ENCODE data around the gene CCR1.

CCR1 gene

DNA sequence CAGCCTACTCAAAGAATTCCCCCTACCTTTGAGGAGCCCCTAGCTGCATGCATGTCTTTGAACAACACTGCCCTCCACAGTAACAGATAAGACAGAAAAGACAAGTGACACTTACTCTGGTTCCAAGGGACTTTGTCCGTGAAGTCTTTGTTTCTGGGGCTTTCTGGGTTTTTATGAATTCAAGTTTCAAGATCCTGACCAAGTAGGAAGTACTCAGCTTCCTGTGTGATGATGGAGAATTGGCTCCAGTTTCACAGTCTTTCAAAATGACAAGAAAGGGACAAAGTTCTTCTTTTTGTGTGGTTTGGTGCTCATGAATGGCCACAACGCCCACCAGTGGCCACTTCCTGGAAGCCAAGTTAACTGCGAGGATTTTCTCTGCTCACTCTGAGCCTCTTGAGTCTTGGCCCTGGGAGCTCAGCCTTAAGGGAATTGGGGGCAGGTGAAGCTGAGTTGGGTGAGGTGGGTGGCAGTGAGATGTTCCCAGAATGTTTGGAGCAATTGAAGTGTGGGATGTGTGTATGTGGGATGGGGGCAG lies at the start of gene CCR1:
Gene CCR1, minus strand, starts transcription at position 147 of the 538 bp plus-strand sequence. CDS start 4,000 bp downstream, outside the sequence.
- DNase-seq, result peak; percentile 68

DNA sequence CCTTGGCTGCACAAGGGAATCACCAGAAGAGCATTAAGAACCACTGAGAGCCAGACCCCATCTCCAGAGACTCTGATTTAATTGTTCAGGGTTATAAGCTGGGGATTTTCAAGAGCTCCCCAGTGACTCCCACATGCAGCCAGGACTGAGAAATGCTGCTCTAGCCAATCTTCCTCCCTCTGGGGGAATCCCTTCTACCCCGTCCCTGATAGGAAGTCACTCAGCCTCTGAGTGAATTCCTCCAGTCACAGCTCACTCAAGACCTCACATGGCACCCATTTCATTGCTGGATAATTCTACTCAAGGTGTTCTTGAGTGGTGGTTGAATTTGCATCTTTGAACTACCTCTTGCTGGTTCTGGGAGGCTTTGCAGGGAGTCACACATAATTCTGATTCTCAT lies 44.9 kb upstream of the CCR1 start:
- DNase-seq, result no peak

DNA sequence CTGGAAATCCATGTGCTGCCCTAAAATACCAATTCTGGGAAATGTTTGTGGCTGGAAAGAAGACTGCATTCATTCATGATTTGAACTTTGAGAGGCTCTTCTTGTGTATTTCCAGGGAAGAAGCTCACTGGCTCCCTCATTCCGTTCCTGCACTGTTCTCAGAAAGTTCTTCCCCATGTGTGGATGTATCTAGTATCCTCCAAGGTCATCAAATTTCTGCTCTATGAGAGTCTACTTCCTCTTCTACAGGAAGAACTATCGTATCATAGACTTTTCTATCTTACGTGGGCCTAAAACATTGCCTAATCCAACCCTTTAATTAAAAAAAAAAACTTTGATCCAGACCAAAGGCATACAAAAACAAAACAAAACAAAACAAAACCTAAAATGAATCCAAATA lies 37.0 kb upstream of the CCR1 start:
- DNase-seq, result no peak

DNA sequence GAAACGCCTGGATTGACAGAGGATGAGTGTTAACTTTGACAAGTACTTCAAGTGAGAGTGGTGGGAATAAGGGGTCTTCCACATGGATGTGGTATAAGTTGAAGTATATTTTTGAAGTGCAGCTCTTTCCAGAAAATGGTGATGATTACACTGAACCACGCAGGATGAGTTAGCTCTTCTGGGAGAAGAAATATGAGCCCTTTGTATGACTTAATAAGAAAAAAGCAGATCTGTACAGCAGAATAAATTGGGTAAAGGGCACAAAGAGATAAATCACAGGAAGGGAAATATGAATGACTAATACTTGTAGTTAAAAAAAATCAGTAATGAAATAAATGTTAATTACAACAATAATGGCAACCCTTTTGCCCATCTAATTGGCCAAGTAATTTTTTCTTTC lies 35.4 kb upstream of the CCR1 start:
- no peak for DNase-seq

DNA sequence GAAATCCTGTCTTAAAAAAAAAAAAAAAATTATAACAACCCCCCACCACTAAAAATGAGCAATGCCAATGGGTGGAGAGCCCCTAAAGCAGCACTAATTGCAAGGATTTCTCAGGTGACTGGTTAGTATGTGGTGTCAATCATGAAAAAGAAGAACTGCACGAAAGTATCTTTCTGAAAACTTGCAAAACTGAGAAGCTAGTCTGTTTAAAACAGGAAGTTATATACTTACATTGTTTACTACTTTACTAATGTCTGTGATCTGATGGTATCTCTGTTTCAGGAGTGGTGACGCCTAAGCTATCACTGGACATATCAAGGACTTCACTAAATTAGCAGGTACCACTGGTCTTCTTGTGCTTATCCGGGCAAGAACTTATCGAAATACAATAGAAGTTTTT lies 34.0 kb upstream of the CCR1 start, which contains the start of gene CCR3:
Gene CCR3, plus strand, starts transcription at position 341 of the 400 bp plus-strand sequence. CDS start 22,699 bp downstream, outside the sequence.
- no peak for DNase-seq

DNA sequence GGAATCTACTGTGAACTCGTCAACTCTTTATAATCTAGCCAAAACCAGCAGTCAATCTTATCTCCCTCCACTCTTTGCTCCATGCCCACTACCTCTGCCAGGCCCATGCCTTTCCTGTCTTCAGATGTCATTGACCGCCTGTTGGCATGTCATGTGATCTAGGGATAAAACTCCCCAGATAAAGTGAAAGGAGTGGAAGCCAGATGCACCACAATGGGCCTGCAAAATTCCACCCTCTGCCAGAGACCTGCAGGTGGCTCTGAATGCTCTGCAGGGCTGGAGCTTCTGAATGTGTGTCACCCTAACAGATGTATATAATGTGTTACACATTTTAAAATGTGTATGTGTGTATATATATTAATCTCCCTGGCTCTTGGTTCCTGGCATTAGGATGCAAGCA lies 31.8 kb upstream of the CCR1 start:
- DNase-seq, result no peak

DNA sequence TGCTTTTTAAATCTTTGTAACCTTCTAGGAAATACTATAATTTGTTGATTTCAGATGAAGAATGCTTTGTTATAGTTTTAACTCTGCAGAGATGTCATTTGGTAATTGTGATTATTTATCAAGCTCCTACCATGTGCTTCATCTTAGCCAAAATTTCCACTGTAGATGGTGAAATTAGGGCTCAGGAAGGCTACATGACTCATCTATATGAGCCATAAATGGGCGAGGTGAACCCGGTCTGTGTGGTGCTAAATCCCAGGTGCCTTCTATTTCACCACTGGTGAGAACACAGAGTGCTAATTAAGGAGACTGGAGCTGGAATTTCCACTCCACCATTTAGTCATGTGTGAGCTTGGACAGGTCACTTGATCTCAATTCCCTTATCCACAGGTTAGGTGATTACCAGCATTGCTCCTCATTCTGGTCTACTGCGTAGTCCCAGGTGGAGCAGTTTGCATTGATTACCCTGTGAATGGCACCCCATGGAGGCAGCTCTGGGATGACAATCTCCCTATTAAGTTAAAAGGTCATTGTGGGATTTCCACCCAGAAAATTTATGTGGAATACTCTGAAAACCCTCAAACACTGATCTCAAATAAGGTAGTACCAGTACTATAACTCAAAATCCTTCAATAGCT lies 31.3 kb upstream of the CCR1 start:
- DNase-seq, result no peak

DNA sequence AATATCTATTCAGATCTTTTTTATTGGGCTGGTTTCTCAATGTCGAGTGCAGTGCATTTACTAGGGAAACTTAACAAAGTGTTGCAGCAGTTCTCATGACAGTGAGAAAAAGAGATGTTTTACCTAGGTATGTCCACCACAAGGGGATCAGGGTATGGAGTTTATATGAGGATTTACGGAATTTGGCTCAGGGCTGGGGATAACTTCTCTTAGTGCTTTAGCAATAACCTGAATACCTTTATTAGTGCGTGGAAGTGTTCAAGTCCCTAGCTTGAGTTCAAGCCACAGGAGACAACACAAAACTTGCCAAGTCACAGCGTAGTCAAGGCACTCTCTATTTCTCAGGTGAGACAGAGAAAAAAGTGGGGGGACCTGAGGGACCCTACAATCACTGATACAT lies 30.3 kb upstream of the CCR1 start:
- DNase-seq, result no peak

- DNase-seq, result no peak
Observed at GRCh38 chr3:46236294-46237054, 28.4 kb upstream of the CCR1 start.

GRCh38 chr3:46235425-46235824 lies 27.3 kb upstream of the CCR1 start:
- DNase-seq, result no peak

GRCh38 chr3:46233194-46233593 lies 25.1 kb upstream of the CCR1 start:
- no peak for DNase-seq

DNA sequence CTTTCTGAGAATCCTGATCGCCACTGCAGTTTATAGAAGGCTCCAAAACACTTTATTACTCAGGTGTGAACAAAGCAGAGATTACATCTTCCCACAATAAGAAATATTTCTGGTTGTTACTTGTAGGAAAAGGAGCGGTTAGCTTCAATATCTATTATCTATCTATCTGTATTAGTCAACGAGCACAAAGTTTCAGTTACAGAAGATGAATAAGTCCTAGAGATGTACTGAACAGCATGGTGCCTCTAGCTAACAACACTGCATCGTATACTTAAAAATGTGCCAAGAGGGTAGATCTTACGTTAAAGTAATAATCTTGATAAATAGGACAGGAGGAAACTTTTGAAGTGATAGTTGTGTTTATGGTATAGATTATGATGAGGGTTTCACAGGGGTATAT lies 23.2 kb upstream of the CCR1 start:
- no peak for DNase-seq

DNA sequence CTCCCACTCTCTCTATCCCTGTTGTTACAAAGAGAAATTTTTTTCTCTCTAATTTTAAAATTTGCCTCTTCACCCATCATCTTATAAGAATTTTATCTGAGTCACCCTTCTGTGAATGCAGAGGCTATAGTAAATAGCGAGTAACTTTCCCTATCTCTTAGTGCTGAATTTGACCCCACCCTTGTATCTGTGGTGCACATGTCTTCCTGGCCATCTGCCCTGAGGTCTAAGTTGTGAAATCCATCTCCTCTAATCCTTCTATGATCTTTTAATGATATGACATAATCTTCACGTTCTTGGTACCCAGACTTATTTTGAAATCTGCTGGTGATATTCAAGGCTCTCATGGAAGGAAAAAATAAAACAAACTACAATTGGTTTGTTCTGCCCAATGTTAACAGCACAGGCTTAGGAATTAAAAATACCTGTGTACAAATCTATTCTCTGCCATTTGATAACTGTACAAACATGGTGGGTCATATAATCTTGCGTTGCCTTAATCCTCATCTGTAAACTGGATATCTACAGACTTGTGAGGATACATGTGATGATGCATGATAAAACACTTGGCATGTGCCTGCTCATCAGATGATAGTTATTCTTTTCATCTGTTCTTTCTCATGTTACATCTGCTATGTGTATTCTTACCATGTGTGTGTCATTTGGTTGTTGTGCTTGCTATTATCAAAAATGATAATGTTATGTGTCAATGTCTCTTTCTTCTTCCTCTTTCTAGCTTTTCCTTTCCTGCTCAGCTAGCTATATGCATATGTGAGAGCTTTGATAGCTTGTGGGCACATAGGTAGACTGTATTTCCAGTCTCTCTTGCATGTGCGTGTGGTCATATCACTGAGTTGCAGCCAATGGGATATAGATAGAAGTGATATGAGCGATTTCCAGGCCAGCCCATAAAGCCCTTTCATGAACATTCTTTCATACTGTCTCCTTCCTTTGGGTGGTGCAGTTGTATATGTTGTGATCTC lies 20.4 kb upstream of the CCR1 start:
- DNase-seq, result no peak

GRCh38 chr3:46222435-46223161 lies 14.5 kb upstream of the CCR1 start:
- DNase-seq, result no peak

DNA sequence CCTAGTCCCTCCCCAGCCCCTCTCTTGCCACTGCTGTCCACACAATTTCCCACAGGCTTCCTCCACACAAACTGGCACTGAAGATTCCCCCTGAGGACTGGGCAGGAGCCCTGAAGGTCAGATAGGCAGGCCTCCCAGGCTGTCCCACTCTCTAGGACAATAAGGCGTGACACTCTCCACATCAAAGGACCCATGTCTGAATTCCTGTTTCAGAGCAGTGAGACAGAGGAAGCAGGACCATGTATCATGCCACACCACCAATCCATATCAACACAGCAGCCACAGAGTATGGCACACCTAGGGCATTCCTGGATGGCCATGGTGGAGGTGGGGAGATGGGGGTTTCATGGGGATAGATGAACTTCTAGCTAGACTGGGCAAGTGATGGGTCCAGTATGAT lies 13.8 kb upstream of the CCR1 start:
- DNase-seq, result no peak

GRCh38 chr3:46221391-46221790 lies 13.3 kb upstream of the CCR1 start:
- no peak for DNase-seq

- no peak for DNase-seq
Observed at GRCh38 chr3:46218196-46218709, 10.1 kb upstream of the CCR1 start.

DNA sequence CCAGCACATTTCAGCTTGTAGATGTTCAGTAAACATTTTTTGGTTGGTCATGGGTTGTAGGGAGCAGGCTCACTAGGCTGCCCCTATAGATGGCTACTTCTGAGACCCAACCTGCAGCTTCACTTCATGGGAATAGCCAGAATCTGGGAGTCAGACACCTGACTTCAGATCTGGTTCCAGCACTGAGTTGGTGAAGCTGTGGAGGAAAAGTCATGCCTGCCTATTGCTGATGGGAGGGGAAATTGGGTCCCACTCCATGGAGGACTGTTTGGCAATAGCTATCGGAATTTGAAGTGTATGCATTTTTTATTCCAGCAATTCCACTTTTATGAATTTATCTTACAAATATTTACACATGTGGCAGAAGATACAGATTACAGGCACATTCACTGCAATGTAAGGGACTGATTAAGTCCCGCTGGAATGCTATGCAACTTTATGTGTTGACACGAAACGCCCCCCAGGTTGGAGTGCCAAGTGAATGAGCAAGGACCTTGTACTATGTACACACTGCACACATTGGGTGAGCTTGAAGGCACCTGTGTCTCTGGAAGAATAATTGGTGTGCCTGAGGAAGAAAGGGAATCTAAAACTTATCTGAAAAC lies 7.8 kb upstream of the CCR1 start:
- no peak for DNase-seq

GRCh38 chr3:46214751-46215352 lies 6.7 kb upstream of the CCR1 start:
- DNase-seq, result peak; percentile 23

DNA sequence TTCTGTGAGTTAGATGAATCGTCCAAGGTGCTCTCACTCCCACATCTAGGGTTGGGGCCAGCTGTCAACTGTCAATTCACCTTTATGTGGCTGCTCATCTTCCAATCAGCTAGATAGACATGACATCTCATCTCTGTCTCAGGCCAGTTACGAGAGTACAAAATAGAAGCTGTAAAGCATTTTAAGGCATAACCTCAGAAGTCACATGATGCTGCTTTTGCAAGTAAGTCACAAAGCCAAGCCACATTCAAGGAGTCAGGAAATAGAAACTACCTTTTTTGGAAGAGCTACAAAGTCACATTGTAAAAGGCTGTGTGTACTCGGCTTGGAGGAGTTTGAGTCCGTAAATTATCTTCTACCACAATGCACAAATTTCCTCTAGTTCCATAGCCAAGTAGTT lies 5.1 kb upstream of the CCR1 start:
- DNase-seq, result no peak

DNA sequence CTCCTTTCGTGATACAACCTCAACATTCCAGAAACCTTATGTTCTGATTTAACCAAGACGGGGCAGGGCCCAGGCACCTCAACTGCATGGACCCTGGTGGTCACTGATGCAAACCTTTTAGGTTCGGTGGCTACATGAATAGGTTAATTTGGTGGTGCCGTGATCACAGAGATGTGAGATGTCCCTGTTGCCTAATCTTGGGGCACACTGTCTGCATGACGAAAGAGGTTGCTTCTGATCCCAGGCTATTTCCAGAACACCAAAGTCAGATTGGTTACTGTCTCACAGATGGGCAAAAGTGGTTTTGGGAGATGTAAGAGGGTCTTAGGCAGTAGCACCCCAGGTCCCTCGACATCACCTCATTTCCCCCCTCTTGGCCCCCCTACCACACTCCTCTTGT lies 4.0 kb upstream of the CCR1 start:
- no peak for DNase-seq

Measured in activated CD4-positive, alpha-beta T cell treated with anti-CD3 and anti-CD28 coated beads for 48 hours (primary cell).